Mesodermal cell (in vitro differentiated cells): ENCODE results near the gene DNM1.
A peak's percentile ranks its signal among the peaks of the same experiment; 100 is the strongest.
"Not testable (repeated sequence)": the region's sequence is repeated elsewhere in the genome, so short reads cannot be mapped to it uniquely, and the experiment has no call there.

Experiments
- H3K27ac ChIP-seq: 2 replicates; pipeline ENCODE4 v1.7.0; 2013; ENCODE audit warnings: mild to moderate bottlenecking, low read depth, low read length, moderate library complexity; ENCODE audit not compliant: severe bottlenecking
- H3K36me3 ChIP-seq: 2 replicates; pipeline ENCODE4 v1.7.1; 2013; ENCODE audit warnings: mild to moderate bottlenecking, low read length, moderate library complexity; ENCODE audit not compliant: control insufficient read depth, insufficient read depth
- H3K4me1 ChIP-seq: one replicate; pipeline ENCODE4 v1.7.1; 2013; ENCODE audit warnings: mild to moderate bottlenecking, low read length; ENCODE audit not compliant: insufficient read depth, control insufficient read depth, poor library complexity, severe bottlenecking
- H3K4me3 ChIP-seq: 2 replicates; pipeline ENCODE4 v1.7.0; 2013; ENCODE audit warnings: low read length, control low read depth, mild to moderate bottlenecking; ENCODE audit not compliant: insufficient read depth, poor library complexity, severe bottlenecking; ENCODE audit errors: extremely low read depth
- H3K9me3 ChIP-seq: 2 replicates; pipeline ENCODE4 v1.7.1; 2013; ENCODE audit warnings: mild to moderate bottlenecking, low read length, moderate library complexity; ENCODE audit not compliant: control insufficient read depth
- WGBS, 2 experiments: methylation state at CpG; one replicate each; pipeline ENCODE4 v1.1.5; 2013; ENCODE audit warnings: missing lambda C conversion rate in 2 of 2; ENCODE audit not compliant: insufficient coverage in 2 of 2; 5-methylcytosine and 5-hydroxymethylcytosine counted together

Gene DNM1

GRCh38 chr9:128271112-128271511 lies 67.9 kb downstream of the DNM1 start:
- H3K4me3 ChIP-seq: no peak overlapping the region
- peaks cover 71% of the 10 kb centered on the region for H3K36me3 ChIP-seq
- H3K9me3 ChIP-seq: no peaks in the 10 kb centered on the region
- 88 to 94% methylated on average over 2 to 3 of the region's 3 CpGs for WGBS, 2 experiments
- no peaks in the 10 kb centered on the region for H3K4me1 ChIP-seq
- no peak overlapping the region for H3K27ac ChIP-seq

GRCh38 chr9:128271512-128271911 lies 68.3 kb downstream of the DNM1 start:
- Histone ChIP-seq H3K27ac (no peak overlapping the region), H3K9me3 (no peaks in the 10 kb centered on the region), H3K36me3 (peaks cover 67% of the 10 kb centered on the region), H3K4me1 (no peaks in the 10 kb centered on the region), H3K4me3 (no peak overlapping the region)
- WGBS, 2 experiments: 98 to 100% methylated on average over 3 to 4 of the region's 5 CpGs

- no peak overlapping the region for H3K4me3 ChIP-seq
- H3K27ac ChIP-seq: peak overlapping the region; percentile 97
- H3K36me3 ChIP-seq: peaks cover 43% of the 10 kb centered on the region
- 82 to 93% methylated on average over 4 to 5 of the region's 8 CpGs for WGBS, 2 experiments
- H3K9me3 ChIP-seq: no peaks in the 10 kb centered on the region
- H3K4me1 ChIP-seq: peaks cover 6% of the 10 kb centered on the region
Observed at GRCh38 chr9:128274245-128274644, 71.1 kb downstream of the DNM1 start.

GRCh38 chr9:128275198-128276007 lies 72.2 kb downstream of the DNM1 start, which contains the start of gene GOLGA2:
TSS of gene GOLGA2 (minus strand) at chr9:128276007. CDS start at chr9:128275976, 31 bp downstream.
- H3K4me3 ChIP-seq: peak within 1 kb of the TSS; percentile 99
- H3K4me1 ChIP-seq: peaks cover 6% of the 10 kb centered on the region
- WGBS, 2 experiments: 0 to 1% methylated on average over 33 to 46 of the region's 57 CpGs
- no peaks in the 10 kb centered on the region for H3K9me3 ChIP-seq
- peaks cover 40% of the 10 kb centered on the region for H3K36me3 ChIP-seq
- peak within 1 kb of the TSS; percentile 97 for H3K27ac ChIP-seq

- no peaks in the 10 kb centered on the region for H3K9me3 ChIP-seq
- peaks cover 6% of the 10 kb centered on the region for H3K4me1 ChIP-seq
- WGBS, 2 experiments: 0% methylated on average over 37 to 38 of the region's 38 CpGs
- H3K27ac ChIP-seq: peak within 1 kb of the TSS; percentile 97
- H3K36me3 ChIP-seq: peaks cover 33% of the 10 kb centered on the region
- peak within 1 kb of the TSS; percentile 99 for H3K4me3 ChIP-seq
Observed at GRCh38 chr9:128276008-128276573, 72.9 kb downstream of the DNM1 start, which contains the start of gene SWI5. TSS of gene SWI5 (plus strand) at chr9:128276276.

GRCh38 chr9:128276574-128277270 lies 73.5 kb downstream of the DNM1 start:
- Histone ChIP-seq H3K27ac (peak overlapping the region; percentile 59), H3K4me3 (peak overlapping the region; percentile 99), H3K36me3 (peaks cover 26% of the 10 kb centered on the region), H3K9me3 (no peaks in the 10 kb centered on the region), H3K4me1 (peaks cover 6% of the 10 kb centered on the region)
- 11% methylated on average over 21 to 22 of the region's 23 CpGs for WGBS, 2 experiments

GRCh38 chr9:128279088-128280073 lies 76.2 kb downstream of the DNM1 start:
- not testable (repeated sequence) for H3K4me1 ChIP-seq, H3K9me3 ChIP-seq, H3K4me3 ChIP-seq, H3K36me3 ChIP-seq
- 88 to 90% methylated on average over 13 to 14 of the region's 22 CpGs for WGBS, 2 experiments
- peak overlapping the region; percentile 45 for H3K27ac ChIP-seq

GRCh38 chr9:128280084-128280622 lies 77.0 kb downstream of the DNM1 start:
- Histone ChIP-seq H3K4me3 (no peak overlapping the region), H3K9me3 (no peaks in the 10 kb centered on the region), H3K36me3 (no peaks in the 10 kb centered on the region), H3K27ac (no peak overlapping the region), H3K4me1 (peaks cover 6% of the 10 kb centered on the region)
- WGBS, 2 experiments: 89 to 98% methylated on average over 2 to 5 of the region's 5 CpGs

GRCh38 chr9:128282500-128282899 lies 79.3 kb downstream of the DNM1 start:
- WGBS, 2 experiments: 98 to 100% methylated on average over 4 to 6 of the region's 6 CpGs
- Histone ChIP-seq H3K4me3 (no peak overlapping the region), H3K4me1 (no peaks in the 10 kb centered on the region), H3K36me3 (peaks cover 16% of the 10 kb centered on the region), H3K9me3 (no peaks in the 10 kb centered on the region), H3K27ac (no peak overlapping the region)
